Measurements from ENCODE around the gene CHST14.
A peak's percentile ranks its signal among the peaks of the same experiment; 100 is the strongest.
"Not testable (repeated sequence)": the region's sequence is repeated elsewhere in the genome, so short reads cannot be mapped to it uniquely, and the experiment has no call there.

Gene CHST14

DNA sequence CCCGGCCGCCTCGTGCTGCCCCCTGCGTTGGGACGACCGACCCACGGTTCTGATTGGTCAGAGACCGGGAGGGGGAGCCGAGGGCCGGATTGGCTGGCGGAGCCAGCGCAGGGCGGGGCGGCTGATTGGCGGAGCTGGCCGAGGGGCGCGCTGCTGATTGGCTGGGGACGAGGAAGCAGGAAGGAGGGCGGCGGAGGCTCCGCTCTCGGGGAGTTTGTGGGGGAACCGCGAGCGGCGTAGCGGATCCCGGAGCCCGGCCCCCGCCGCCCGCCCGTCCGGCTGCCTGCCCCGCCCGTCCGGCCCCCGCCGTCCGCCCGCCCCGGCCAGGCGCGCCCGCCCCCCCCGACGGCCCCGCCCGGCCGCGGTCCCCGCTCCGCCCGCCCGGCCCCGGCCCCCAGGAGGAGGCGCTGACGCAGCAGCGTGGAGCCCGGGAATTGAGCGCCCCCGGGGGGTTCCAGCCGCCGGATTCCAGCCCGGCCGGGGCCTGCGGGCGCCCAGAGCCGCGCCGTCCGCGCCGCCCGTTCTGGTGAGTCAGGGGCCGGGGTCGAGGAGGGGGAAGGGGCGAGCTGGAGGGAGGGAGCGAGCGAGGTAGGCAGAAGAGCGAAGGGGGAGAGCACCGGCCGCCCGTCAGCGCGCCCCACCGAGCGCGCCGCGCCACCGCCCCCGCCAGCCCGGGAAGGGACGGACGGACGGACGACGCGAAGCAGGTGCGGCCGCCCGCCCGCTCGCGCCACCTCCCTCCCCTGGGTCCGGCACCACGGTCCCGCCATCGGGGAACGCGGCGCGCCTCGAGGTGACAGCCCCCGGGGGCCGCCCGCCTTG, 29.8 kb upstream of the CHST14 start, which contains the start of gene BAHD1:
TSS of gene BAHD1 (plus strand) at position 211 of the 822 bp plus-strand sequence. CDS start 17,512 bp downstream, outside the sequence.
- peak; percentile 95 for DNase-seq (ENCODE audit: low read depth)

GRCh38 chr15:40441565-40442531, 28.9 kb upstream of the CHST14 start:
- no peak for DNase-seq (ENCODE audit: low read depth)

DNA sequence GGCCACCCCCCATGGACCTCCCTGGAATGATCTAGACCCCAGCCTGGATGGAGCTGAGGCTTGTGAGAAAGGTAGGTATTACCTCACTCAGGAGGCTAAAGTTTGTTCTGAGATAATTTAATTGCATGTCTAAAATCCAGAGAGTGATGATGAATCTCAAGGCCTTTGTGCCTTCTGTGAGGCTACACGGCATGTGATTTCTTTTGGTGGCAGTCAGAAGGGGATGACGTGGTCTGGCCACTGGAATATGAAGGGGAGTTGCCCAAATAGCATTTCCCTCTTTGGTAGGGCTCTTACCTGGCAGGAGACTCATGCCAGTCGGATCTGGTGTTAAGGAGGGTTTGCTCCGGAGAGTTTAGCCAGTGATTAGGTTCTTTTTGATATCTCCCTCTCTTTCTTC, 27.5 kb upstream of the CHST14 start:
- DNase-seq (ENCODE audit: low read depth): no peak

GRCh38 chr15:40443846-40444245, 26.9 kb upstream of the CHST14 start:
- DNase-seq (ENCODE audit: low read depth): no peak

- no peak for DNase-seq (ENCODE audit: low read depth)
These were observed 26.0 kb upstream of the CHST14 start for GRCh38 chr15:40444736-40445135.

DNA sequence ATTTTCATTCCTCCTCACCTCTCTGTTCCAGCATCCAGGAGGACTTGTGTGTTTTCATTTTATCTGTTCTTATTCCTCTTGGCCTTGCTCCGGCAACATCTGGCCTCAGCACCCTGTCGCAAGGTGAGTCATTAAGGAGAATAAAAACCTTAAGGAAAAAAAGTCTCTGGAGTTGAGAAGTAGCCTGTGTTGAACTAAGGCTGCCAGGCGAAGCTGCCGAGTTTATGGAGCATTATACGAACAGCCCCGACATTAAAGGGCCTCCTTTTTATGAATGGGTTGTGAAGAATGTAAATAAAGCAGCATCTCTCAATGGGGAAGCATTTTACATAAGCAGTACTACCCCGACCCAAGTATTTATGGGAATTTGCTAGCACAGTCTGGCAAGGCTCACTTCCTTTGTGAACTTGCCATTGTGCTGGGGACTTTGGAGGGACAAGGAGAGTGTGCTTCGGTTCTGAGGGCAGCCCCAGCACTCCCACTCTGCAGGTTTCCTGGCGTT, 25.3 kb upstream of the CHST14 start:
- DNase-seq (ENCODE audit: low read depth): no peak

- no peak for DNase-seq (ENCODE audit: low read depth)
These were observed 24.6 kb upstream of the CHST14 start for GRCh38 chr15:40446144-40446543.

DNA sequence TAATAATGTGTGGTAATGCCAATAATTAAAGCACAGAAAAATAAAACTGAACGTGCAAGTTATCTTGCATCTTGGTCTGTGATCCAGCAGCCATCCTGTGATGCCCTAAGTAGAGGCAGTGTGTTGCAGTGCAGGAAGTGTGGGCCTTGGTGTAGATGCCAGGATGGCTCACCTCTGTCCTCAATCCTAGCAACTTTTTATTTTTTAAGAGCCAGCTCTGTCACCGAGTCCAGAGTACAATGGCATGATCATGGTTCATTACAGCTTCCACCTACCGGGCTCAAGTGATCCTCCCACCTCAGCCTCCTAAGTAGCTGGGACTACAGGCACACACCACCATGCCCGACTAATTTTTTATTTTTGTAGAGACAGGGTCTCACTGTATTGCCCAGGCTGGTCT, 22.4 kb upstream of the CHST14 start:
- DNase-seq (ENCODE audit: low read depth): no peak

GRCh38 chr15:40449275-40449674, 21.5 kb upstream of the CHST14 start:
- DNase-seq (ENCODE audit: low read depth): no peak

DNA sequence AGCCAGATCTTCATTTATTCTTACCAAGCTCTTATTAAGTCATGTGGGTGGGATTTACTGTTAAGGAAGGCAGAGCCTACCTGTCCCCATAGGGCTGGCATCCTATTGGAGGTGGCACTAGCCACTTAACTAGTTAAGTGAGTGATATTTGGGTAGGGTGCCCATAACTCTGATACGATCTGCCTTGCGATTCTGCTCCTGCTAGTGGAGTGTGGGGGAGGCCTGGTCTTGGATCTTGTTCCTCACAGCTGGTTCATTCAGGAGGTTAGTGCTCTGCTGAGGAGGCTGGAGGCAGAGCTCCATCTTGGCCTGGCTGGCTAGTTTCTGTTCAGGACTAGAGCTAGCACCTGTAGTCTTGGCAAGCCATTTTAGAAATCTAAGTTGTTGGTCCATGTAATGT, 20.7 kb upstream of the CHST14 start:
- no peak for DNase-seq (ENCODE audit: low read depth)

DNA sequence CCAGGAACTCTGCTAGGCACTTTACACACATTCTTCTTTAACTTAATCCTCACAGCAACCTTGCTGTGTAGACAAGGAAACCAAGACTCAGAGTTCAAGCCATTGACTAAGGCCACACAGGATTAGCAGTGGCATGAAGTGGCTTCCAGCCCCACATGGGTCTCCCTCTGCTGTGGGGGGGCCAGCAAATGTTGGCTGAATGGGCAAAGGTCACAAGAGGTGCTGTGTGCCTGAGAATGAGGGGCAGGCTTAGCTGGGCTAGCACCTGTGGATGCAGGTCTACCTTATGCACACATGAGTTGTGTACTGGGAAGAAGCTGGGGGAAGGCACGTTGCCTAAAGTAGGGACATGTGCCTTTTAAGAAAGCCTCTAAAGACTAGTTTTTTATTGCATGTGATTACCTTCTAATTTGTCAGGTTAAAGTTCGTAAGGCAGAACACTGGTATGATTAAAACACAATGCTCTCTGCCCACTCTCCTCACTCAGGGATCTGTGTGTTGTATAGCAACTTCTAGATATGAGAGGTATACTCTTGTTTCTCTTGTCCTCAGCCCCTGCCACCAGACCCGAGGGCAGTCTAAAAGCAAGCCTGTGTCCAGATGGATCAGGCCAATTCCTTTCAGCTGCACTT, 19.1 kb upstream of the CHST14 start:
- DNase-seq (ENCODE audit: low read depth): no peak

GRCh38 chr15:40452296-40453090, 18.3 kb upstream of the CHST14 start:
- no peak for DNase-seq (ENCODE audit: low read depth)

- not testable (repeated sequence) for DNase-seq (ENCODE audit: low read depth)
These were observed 16.8 kb upstream of the CHST14 start for GRCh38 chr15:40453941-40454340.

- no peak for DNase-seq (ENCODE audit: low read depth)
These were observed 15.8 kb upstream of the CHST14 start for GRCh38 chr15:40454904-40455391.

- no peak for DNase-seq (ENCODE audit: low read depth)
These were observed 14.5 kb upstream of the CHST14 start for GRCh38 chr15:40456299-40456712.

- no peak for DNase-seq (ENCODE audit: low read depth)
These were observed 14.0 kb upstream of the CHST14 start for GRCh38 chr15:40456738-40457137.

DNA sequence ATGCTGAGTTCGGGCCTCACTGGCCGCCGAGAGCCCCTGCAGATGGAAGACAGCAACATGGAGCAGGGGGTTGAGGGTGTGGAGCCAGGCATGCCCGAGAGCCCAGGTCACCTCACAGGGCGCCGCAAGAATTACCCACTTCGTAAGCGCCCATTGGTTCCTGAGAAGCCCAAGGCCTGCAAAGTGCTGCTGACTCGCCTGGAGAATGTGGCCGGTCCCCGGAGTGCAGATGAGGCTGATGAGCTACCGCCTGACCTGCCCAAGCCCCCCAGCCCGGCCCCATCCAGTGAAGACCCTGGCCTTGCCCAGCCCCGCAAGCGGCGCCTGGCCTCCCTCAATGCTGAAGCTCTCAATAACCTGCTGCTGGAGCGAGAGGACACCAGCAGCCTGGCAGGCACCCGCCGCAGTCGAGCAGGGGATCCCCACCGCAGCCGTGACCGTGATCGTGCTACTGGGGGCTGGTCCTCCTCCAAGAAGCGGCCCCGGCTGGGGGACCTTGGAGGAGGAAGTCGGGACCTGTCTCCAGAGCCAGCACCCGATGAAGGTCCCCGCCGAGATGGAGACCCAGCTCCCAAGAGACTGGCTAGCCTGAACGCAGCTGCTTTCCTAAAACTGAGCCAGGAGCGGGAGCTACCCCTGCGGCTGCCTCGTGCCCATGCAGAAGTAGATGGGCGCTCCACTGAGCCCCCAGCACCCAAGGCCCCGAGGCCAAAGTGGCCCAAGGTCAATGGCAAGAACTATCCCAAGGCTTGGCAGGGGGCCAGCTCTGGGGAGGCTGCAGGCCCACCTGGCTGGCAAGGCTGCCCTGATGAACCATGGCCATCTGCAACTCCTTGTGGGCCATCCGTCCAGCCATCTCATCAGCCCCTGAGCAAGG, 12.1 kb upstream of the CHST14 start:
- DNase-seq (ENCODE audit: low read depth): no peak

- no peak for DNase-seq (ENCODE audit: low read depth)
These were observed 11.3 kb upstream of the CHST14 start for GRCh38 chr15:40459391-40460015.

GRCh38 chr15:40460404-40460803, 10.4 kb upstream of the CHST14 start:
- no peak for DNase-seq (ENCODE audit: low read depth)

- no peak for DNase-seq (ENCODE audit: low read depth)
These were observed 8.8 kb upstream of the CHST14 start for GRCh38 chr15:40461958-40462357.
